ENCODE data around the gene LCE5A.
"Not testable (repeated sequence)": the region's sequence is repeated elsewhere in the genome, so short reads cannot be mapped to it uniquely, and the experiment has no call there.

The LCE5A gene, protein sequence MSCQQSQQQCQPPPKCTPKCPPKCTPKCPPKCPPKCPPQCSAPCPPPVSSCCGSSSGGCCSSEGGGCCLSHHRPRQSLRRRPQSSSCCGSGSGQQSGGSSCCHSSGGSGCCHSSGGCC

DNA sequence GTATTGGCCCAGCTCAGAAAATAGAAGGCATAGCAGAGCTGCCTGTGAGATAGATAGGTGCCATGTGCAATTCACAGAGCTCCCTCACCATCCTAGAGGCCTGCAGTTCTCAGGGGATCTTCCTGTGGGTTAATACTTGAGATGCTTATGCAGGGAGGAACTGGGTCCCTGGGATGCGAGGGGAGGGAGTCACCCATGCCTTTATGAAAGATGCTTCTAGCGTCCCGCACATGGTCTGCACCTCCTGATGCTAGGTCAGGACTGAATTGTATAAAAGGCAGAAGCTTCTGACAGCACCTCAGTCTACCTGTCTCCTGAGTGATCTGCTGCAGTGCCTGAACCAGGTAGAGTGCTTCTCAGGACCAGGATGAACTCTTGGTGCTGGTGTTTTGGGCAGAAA, at the start of gene LCE5A:
Gene LCE5A, plus strand, starts transcription at position 301 of the 400 bp plus-strand sequence. CDS start 732 bp downstream, outside the sequence.
- DNase-seq (ENCODE audit: low spot score), result no peak

DNA sequence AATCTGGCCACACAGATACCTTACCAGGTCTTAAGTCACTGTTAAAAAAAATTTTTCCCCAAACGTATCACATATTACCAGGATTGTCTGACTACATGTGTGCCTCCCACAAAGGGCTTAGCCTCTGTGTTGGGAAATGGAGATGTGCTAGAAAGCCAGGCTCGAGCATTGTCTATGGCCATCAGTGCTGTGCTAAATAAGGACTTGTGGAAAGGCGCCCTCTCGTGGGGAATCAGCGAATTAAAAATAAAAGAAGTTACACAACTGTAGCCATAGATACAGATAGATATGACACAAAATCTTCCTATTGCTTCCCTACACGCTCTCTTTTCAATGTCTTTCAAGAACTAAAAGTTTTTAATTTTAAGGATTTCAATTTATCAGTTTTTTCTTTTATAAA, 49.1 kb upstream of the LCE5A start:
- peak; percentile 77 for DNase-seq (ENCODE audit: low spot score)

DNA sequence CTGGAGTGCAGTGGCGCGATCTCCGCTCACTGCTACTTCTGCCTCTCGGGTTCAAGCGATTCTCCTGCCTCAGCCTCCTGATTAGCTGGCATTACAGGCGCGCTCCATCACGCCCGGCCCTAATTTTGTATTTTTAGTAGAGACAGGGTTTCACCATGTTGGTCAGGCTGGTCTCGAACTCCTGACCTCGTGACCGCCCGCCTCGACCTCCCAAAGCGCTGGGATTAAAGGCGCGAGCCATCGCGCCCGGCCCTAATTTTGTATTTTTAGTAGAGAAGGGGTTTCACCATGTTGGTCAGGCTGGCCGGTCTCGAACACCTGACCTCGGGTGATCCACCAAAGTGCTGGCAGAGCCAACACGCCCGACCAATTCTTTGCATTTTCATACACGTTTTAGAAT, 48.0 kb upstream of the LCE5A start:
- DNase-seq (ENCODE audit: low spot score), result no peak

DNA sequence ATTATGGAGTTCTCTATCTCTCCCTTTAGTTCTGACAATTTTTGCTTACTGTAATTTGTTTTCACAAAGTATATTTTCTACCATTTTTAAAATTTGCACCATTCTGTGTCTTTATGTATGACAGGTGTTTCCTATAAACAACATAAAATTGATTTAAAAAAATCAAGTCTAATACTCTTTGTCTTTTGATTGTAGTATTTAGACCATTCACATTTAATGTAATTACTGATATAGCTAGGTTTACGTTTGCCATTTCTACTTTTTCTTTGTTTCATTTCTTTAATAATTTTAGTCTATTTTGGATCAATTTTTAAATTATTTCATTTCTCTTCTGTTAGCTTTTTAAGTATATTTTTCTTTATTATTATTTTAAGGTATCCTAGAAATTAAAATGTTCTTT, 44.4 kb upstream of the LCE5A start:
- DNase-seq (ENCODE audit: low spot score), result no peak

DNA sequence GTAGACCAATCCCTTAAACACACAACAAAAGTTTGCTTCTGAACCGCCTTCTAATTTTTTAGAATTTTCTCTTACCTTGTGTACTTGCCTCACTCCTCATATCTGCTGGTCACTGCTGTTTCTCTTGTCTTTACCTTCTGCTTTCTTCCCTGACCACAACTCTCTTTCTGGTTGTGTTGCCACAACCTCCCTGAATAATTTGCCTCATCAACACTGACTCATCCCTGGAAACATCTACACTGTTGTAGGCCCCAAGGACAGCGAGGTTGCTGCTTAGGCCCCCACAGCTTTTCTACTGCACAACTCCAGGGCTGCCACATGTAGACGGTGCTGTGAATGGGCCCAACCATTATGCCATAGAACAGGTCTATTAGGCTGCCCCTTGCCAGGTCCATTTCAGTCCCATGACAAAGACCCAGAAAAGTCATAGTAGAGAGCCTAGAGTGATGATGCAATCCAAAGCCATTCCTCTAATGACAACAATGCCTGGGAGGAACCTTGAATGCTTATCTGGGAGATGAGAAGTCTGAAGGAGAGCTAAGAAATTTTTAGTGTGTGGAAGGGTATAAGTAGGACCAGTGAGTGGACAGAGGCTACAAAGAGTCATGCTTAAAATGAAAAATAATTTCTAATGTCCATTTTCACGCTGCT, 36.6 kb upstream of the LCE5A start:
- DNase-seq (ENCODE audit: low spot score), result no peak

DNA sequence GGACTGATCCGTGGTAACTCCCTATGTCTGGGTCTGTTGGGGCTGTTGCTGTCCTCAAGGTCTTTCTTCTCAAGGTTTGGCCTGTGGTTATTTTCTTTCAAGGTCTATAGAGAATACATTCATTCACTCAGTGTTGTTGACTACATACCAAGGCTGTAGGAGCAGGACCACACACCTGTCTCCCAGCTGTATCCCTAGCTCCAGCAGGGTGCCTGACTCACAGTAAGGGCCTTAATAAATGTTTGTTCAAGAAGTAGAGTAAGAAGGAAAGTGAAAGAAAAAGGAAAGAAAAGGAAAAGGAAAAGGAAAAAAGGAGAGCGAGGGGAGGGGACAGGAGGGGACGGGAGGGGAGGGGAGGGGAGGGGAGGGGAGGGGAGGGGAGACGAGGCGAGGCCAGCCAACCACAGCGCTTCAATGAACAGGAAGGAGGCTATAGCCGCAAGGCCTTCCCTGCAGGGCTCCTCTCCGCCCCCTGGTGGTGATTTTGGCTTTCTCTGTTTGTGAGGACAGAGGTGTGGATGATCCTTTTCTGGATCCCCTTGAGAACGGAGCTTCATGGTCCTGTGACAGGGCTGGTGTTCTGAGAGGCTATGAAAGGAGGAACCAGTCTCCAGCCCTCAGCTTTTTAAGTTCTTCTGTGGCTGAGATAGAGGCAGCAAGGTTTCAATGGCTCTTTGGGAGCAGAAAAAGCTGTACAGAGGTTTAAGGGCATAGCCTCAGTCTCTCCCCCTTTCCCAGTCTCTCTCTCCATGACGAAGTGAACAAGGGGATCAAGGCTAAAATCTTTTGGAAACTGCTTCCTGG, 30.6 kb upstream of the LCE5A start:
- DNase-seq (ENCODE audit: low spot score), result peak; percentile 69

DNA sequence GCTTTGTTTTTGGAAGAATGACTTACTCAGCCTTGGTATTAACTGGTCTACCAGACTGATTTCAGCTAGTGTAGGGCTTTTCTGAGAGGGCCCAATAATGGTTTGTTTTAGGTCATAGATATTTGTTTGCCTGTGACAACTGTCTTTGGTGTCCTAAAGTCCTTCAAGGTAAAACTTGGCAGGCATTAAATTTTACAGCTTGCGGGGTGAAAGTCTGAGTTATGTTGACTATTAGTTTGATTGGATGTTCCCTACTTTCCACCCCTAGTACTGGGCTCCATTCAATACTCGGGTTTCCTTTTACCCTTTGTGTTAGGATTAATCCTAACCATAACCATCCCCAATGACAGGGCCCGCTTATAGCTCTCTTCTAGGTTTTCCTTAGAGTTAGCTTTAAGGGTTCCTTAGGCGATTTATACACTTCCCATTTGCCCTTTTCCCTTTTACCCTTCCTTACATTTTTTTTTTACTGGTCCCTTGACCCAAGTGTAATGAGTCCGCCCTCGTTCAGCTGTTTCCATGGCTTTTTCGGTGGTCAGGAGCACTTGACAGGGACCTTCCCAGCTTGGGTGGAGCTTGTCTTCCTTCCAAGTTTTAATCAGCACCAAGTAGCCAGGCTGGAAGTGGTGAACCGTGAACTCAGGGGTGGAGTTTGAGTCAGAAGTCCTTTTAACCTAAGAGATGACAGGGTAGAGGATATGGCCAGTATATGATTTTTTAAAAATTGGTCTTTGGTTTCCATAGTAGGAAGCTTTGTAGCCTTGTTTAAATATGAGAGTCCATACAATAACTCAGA, 28.5 kb upstream of the LCE5A start:
- no peak for DNase-seq (ENCODE audit: low spot score)

DNA sequence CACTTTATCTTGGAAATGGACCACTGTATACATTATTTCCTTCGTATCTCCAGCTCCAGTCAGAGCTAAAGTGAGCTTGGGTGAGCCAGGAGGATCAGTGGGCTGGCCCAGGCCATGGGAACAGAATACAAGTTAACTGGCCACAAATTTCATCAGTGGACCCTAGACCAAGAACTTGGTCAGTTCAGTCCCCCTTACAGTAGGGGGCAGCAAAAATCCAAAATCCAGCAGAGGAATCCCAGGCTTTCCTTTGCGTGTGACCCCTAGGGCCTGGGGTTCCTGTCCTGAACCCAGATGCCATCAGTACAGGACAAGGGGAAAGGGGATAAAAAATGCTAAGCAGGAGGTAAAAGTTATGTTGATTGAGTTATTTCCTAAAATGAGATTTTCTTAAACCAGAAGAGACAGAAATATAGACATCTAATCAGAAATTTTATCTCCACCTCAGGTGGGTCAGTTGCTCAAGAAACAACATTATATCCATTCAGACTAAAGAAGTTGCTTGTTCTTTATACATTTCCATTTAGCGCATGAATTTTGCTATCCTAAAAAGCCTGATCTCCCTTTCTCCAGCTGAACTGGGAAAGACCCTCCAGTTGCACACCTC, 24.1 kb upstream of the LCE5A start:
- DNase-seq (ENCODE audit: low spot score), result peak; percentile 33

DNA sequence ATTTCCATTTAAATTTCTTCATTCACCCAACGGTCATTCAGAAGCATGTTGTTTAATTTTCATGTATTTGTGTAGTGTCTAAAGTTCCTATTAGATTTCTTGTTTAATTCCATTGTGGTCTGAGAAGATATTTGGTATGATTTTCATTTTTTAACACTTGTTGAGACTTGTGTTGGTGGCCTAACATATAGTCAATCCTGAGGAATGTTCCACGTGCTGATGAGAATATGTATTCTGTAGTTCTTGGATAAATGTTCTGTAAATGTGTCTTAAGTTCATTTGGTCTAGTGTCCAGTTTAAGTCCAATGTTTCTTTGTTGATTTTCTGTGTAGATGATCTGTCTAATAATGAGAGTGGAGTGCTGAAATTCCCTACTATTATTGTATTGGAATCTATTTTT, 22.7 kb upstream of the LCE5A start:
- DNase-seq (ENCODE audit: low spot score), result no peak

DNA sequence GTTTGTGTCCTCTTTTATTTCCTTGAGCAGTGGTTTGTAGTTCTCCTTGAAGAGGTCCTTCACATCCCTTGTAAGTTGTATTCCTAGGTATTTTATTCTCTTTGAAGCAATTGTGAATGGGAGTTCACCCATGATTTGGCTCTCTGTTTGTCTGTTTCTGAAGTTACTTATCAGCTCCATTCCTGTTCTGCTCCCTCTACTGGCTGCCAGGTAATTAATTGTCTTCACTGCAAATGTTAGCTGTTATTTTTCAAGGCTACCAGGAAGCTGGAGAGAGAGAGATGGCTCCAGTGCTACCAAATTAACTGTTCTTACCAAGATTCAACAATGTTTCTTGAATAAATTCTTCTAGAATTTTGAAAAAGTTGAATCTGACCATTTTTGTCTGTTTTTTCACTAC, 19.1 kb upstream of the LCE5A start:
- DNase-seq (ENCODE audit: low spot score), result not testable (repeated sequence)

DNA sequence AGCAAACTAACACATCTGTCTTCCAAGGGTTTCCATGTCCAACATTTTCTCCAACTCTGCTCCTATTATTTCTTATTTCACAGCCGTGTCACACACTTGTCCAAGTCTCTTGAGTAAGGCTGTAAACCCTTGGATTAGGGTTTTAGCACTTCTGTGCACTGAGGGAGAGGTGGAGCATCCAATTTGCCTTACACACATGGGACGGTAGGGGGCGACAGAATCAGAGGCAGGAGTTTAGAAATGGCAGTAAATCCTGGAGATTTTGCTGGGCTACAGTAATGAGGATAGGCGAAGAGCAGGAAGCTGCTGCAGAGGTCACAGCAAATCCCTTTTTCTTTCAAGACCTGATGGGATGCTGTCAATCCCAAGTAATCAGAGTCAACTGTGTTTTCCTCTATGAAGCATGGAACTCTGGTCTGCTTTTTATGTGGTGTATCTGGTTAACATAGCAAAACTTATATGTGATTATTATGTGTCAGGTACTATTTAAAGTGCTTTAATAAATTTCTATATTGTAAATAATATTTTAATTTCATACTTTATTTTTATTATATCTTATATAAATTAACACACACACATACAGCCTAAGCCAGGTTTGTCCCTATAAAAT, 15.4 kb upstream of the LCE5A start:
- peak; percentile 54 for DNase-seq (ENCODE audit: low spot score)

DNA sequence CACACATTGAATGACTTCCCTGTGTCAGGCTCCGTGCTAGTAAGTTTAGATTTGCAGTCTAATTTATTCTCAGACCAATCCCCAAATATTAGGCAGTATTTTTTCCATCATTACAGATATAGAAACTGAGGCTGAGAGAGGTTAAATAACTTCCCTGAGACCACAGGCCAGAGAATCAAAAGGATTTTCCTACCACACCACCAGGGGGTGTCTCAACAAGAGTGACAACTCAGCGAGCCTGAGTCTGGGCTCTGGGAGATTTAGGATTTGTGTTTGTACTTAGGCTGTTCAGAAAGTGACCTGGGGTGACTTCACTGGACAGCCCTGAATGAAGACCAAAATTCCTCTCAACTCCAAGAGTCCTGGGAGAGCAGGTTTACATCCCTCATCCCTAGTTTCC, 13.3 kb upstream of the LCE5A start:
- peak; percentile 54 for DNase-seq (ENCODE audit: low spot score)

DNA sequence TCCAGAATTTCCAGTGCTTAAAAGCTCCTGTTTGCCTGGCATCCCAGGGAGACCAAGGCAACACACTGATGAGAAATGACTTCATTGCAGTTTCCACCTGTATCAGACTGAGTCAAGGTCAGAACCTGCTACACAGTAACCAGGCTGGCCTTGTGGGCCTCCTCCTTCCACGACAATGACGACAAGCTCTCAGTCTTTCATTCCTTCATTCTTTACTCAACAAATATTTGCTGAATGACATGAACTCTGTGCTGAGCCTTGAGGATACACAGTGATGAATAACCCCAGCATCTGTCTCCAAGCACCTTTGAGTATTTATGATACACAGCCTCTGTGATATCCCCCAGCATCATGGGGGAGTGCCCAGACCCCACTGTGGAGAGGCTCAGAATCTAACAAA, 8.9 kb upstream of the LCE5A start:
- no peak for DNase-seq (ENCODE audit: low spot score)

DNA sequence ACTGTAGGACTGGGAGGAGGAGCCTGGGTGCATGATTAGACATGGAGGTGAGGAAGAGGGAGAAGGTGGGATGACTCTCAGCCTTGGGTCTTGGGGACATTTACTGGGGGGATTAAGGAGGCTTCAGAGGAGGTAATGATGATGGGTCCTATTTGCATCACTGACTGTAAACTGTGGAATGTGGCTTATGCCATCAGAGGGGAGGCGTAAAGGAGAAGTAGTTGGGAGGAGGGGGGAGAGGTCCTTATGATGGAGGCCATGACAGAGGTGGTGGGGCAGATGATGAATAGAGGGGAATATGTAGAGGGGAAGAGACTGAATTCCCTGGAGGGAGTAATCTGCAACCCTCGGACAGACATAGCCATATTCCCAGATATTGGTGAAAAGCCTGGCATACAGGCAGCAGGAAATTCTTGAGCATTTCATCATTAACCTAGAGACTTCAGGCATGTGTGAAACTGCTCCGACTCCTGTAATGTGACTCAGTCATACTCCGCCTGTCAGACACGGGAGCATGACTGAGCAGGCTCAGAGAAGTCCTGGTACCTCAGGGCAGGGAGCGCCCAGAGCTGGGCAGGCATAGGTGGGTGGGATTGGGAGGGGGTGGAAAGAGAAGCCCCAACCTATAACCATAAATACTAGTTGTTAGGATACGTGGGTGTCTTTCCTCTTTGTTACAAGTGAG, 8.0 kb upstream of the LCE5A start:
- DNase-seq (ENCODE audit: low spot score), result peak; percentile 80

DNA sequence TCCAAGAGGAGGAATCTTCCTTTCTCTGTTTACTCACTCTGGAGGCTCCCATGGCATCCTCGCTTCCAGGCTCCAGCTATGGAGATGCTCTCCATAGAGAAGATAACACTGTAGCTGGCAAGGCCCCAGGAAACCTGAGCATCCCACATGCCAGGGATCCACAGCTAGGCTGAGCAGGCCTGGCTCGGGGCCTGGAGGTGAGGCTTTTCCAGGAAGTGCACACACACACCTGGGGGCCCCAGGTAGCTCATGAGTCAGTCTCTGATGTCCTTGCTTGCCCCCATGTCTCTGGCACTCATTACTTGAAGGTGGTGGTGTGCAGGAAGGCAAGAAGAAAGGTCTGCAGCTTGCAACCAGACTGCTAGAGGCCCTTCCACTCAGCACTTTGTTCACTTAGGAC, 5.5 kb upstream of the LCE5A start:
- DNase-seq (ENCODE audit: low spot score), result no peak

DNA sequence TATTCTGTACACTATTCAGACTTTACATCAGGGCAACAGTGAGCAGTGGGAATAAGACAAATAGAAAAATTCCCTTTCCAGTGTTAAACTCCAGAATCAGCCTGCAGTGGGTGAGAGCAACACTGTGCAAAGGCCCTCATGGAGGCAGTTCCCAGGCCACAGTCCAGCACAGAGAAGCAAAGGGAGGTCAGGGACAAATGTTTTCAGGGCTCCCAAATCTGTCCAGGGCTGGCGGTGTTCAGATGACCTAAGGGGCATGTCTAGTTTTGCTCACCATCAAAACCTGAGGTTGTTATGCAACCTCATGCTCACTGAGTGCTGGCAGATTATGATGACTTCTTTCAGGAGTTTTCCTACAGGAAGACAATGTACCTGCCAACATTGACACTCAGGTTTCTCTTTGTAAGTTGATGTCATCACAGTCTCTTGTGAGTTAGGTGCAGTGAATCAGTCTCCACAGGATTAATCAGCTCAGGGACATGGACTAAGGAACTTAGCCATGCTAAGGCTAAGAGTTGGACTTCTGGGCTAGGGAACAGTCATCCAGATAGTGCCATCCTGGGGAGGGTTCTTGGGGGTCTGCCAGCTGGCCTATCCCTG, 3.6 kb upstream of the LCE5A start:
- DNase-seq (ENCODE audit: low spot score), result no peak

DNA sequence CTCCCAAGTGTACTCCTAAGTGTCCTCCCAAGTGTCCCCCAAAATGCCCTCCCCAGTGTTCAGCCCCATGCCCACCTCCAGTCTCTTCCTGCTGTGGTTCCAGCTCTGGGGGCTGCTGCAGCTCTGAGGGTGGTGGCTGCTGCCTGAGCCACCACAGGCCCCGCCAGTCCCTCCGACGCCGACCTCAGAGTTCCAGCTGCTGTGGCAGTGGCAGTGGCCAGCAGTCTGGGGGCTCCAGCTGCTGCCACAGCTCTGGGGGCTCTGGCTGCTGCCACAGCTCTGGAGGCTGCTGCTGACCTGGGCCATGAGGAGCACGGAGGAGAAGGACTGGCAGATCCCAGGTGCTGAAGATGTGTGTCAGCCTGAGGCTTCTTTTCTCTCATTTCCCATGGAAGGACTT, 993 bp downstream of the LCE5A start:
- no peak for DNase-seq (ENCODE audit: low spot score)

DNA sequence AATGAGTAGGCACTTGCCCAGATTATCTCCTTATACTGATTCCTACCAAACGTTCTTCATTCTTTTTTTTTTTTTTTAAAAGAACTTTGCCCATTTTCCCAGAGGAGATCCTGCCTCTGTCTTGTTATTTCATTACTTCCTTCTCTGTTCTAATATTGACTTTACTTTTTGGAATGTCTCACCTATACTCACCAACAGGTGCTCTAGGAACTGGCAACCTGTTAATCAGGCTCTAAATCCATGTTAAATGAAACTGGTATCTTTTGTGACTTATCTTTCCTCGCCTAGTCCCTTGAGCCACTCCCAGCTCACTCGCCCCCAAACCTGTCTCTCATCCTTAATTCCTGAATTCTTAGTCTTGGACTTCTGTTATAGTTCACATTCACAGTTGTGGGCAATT, 2.5 kb downstream of the LCE5A start:
- DNase-seq (ENCODE audit: low spot score), result no peak

DNA sequence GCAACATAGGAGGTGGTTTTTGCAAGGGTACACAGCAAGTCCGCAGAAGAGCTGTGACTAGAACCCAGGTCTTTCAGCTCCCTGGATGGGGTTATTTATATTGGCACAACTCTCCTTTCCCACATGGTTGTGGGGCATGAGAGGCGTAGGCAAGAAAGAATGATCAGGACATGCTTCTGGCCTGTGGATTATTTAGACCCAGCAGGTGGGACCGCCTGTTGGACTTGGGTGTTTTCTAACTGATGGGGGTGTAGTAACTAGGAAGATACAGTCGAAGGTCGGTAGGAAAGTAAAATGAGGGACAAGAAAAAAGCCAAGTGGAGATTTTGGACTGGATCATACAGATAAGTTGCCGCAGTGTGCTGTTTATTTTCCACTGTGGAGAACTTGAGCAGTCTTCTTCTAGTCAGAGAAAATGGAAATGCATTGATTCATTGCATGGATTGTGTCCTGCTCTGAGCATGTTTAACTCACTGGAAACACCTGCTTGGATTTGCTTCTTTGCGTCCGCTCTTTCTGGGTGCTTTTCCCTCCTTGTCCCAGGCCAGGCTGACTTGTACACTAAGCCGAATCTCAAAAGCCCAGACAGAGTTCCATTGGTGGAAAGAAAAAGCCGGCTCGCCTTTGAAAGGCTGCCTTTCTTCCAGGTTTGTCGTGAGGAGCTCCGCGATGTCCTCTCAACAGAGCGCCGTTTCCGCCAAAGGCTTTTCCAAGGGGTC, 4.3 kb downstream of the LCE5A start:
- no peak for DNase-seq (ENCODE audit: low spot score)

DNA sequence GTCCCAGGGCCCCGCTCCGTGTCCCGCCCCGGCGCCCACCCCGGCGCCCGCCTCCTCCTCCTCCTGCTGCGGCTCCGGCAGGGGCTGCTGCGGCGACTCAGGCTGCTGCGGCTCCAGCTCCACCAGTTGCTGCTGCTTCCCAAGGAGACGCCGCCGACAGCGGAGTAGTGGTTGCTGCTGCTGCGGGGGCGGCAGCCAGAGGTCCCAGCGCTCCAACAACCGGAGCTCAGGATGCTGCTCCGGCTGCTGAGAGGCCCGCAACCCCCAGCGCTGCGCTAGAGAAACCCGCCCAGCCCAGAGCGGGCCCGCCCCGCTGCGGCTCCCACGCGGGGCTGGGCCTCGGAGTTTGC, 4.8 kb downstream of the LCE5A start:
- peak; percentile 74 for DNase-seq (ENCODE audit: low spot score)
